AG04449 (cell line): Measurements from ENCODE around the gene MYOC.

Experiments
- CTCF ChIA-PET: fragments of 350-600 bp; formaldehyde crosslinking; extraction: SDS; loops from one replicate; lab custom pipeline; 2021; ENCODE audit warnings: antibody characterized with exemption; lab: Yijun Ruan, JAX
- POLR2A ChIA-PET: fragments of 400-600, 350-600 bp; formaldehyde crosslinking; extraction: SDS; loops from one replicate; lab custom pipeline; 2020; ENCODE audit warnings: antibody characterized with exemption, inconsistent platforms; lab: Yijun Ruan, JAX
- DNase-seq: peaks from one replicate; pipeline ENCODE4 v3.0.0-alpha.2; 2010; ENCODE audit warnings: low read depth, low spot score
- H3K4me3 ChIP-seq: 2 replicates; pipeline ENCODE4 v1.5.1; 2011; ENCODE audit warnings: low read depth, mild to moderate bottlenecking, control low read depth, low read length
- TF ChIP-seq, protein P1 (sequence below): IDR thresholded peaks from one replicate; pipeline ENCODE4 v1.5.1; 2011; ENCODE audit warnings: mild to moderate bottlenecking, moderate library complexity, low read length, control low read depth, inconsistent platforms; ENCODE audit not compliant: insufficient read depth; ENCODE audit errors: missing control alignments

The MYOC gene

DNA sequence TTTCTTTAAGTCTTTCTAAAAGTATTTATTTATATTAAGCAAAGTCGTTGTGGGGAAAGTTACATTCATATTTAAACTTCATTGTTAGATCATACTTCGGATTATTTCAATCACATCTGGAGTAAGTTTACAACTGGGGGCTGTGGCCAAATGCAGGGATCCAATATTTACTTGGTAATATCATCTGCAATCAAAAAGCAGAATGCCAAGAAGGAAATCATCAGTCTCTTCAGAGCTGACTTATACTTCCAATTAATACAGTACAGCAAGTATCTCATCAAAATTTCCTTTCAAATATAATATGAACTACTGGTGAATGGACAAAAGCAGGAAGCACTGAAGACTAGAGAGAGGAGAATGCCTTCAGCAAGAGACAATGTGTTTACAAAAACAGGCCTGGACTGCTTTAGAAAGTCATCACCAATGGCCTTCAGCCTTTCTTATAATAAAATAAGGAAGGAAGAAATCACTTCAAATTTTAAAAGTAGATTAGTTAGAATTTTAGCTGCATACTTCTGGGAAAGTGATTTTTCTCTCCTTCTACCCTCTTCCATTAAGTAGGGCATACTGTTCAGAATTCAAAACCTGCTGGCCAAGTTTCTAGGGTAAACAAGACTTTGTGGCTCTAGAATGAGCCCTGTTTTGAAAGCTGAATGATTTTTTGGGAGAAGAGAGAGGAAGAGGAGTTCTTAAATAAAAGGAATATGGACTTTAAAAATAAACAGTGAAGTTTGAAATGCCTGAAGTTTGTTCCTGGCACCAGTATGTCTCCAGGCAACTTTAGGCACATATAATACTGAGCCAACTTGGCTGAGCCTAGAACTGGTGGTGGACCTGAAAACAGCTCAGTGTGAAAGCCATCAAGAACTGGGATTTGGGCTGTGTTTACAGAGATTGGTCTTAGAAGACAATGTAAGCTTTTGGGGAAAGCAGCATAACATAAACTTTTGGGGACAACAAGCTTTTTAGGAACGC, 22.2 kb upstream of the MYOC start:
- H3K4me3 ChIP-seq: no peak overlapping the region
- TF ChIP-seq, protein P1, sequence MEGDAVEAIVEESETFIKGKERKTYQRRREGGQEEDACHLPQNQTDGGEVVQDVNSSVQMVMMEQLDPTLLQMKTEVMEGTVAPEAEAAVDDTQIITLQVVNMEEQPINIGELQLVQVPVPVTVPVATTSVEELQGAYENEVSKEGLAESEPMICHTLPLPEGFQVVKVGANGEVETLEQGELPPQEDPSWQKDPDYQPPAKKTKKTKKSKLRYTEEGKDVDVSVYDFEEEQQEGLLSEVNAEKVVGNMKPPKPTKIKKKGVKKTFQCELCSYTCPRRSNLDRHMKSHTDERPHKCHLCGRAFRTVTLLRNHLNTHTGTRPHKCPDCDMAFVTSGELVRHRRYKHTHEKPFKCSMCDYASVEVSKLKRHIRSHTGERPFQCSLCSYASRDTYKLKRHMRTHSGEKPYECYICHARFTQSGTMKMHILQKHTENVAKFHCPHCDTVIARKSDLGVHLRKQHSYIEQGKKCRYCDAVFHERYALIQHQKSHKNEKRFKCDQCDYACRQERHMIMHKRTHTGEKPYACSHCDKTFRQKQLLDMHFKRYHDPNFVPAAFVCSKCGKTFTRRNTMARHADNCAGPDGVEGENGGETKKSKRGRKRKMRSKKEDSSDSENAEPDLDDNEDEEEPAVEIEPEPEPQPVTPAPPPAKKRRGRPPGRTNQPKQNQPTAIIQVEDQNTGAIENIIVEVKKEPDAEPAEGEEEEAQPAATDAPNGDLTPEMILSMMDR: no peak
- ChIA-PET CTCF (no interaction called here), POLR2A (no interaction called here)
- no peak for DNase-seq

DNA sequence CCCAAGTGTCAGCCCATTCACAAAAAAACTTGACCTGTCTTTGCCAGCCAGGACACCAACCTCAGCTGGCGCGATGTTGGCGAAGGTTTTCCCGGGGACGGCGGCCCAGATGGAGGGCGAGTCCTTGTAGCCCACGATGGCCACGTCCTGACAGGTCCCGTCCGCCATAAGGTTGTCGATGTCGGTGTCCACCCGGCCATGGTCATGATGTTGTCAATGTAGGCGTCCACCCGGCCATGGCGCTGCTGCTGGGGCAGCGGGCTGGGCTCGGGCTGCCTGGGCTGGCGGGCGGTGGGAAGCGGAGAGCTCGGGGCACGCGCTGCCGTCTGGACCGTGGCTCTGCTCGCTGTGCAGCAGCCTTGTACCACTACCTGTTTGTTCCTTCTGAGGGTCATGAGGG, 18.3 kb upstream of the MYOC start:
- TF ChIP-seq, protein P1: no peak
- DNase-seq: no peak
- H3K4me3 ChIP-seq: no peak overlapping the region
- POLR2A ChIA-PET: no interaction called here
- CTCF ChIA-PET: interaction anchor here (1.0 kb wide), 1 partner anchor 15 kb away, joined by 3 read pairs; no protein-coding TSS in a partner anchor

DNA sequence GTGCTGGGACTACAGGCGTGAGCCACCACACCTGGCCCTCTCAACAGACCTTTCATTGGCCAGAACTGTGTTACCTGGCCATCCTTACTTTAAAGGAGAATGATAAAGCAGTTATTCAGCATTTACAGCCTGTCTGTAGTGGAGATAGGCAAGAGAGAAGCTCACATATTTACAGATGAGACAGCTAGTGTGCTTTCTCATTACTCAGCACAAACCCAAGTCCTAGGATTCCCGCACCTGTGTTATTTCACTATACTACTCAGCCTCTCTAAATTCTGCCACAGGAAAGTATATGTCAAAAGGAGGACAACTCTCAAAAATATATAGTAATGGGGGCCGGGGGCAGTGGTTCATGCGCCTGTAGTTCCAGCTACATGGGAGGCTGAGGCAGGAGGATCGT, 15.9 kb upstream of the MYOC start:
- POLR2A ChIA-PET: no interaction called here
- H3K4me3 ChIP-seq: no peak overlapping the region
- TF ChIP-seq, protein P1: no peak
- CTCF ChIA-PET: interaction anchor here (1.1 to 1.9 kb wide), 4 partner anchors 13 to 48 kb away, joined by 3 to 8 read pairs (median 7); no protein-coding TSS in a partner anchor
- DNase-seq: no peak

DNA sequence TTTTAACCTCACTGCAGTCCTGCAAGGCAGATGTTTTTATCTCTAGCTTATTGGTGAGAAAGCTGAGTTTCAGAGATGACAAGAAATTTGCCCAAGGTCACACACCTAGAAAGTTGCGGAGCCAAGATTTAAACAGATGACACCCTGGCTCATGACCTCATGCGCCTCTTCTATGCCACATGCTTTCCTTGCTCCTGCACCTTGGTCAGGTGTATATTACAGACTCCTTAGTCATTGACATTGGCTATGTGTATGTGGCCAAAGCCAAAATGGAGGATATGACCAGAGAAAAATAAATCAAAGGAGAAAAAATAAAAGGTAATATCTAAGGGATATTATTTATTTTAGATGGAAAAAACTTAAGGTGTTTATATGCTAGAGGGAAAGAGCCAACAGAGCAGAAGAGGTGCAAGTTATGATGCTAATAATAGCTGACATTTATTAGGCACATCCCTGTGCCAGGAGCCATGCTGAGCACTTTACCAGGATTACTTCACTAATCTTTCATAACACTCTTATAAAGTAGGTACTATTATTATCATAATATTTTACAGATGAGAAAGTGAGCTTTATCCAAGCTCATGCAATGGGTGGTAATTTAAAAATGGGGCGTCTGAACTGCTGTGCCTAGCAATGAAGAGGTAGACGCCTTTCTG, 13.8 kb upstream of the MYOC start:
- ChIA-PET CTCF (interaction anchor here (0.7 to 1.4 kb wide), 2 partner anchors 11 to 318 kb away, joined by 4 read pairs; no protein-coding TSS in a partner anchor), POLR2A (interaction anchor here (0.7 kb wide), 1 partner anchor 30 kb away, joined by 3 read pairs; no protein-coding TSS in a partner anchor)
- DNase-seq: no peak
- H3K4me3 ChIP-seq: no peak overlapping the region
- TF ChIP-seq, protein P1: no peak

DNA sequence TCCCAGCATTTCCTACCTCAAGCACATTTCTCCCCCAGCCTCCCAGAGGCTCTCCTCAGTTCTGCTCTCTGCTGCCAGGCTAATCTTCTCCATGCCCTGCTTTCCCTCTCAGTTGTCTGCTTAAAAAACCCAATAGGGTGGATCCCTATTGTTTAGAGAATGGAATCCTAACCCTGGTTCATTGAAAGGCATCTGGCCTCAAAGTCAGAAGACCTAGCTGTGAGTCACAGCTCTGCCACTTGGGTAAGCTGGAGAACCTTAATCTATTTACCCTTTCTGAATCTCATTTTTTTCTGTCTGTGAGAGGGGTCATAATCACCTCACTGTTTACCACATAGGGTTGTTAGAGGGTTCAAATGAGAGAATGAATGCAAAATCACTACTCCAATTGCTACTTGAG, 12.5 kb upstream of the MYOC start:
- DNase-seq: no peak
- no peak overlapping the region for H3K4me3 ChIP-seq
- POLR2A ChIA-PET: no interaction called here
- CTCF ChIA-PET: interaction anchor here (1.0 to 1.4 kb wide), 2 partner anchors 10 to 20 kb away, joined by 3 to 4 read pairs; no protein-coding TSS in a partner anchor
- TF ChIP-seq, protein P1: no peak
